ENCODE measurements around the gene CNTN6.

- TF ChIP-seq CTCF (CRISPR knock-in tag; IDR thresholded peaks at IDR 0.05) = no peak
- no peak for TF ChIP-seq HNRNPUL1 (IDR thresholded peaks at IDR 0.05; ENCODE audit: low read depth, low read length)
- no peak for TF ChIP-seq ZNF451 (CRISPR knock-in tag; IDR thresholded peaks at IDR 0.05)
- no peak for TF ChIP-seq RCOR2 (CRISPR knock-in tag; IDR thresholded peaks at IDR 0.05)
Observed at GRCh38 chr3:1355691-1356090, 262.9 kb downstream of the CNTN6 start.
